Embryonic facial prominence (tissue), 1 donor: ENCODE data around the gene CYB5RL.
A peak's percentile ranks its signal among the peaks of the same experiment; 100 is the strongest.
"Not testable (repeated sequence)": the region's sequence is repeated elsewhere in the genome, so short reads cannot be mapped to it uniquely, and the experiment has no call there.

Experiments used
- DNase-seq: peaks from one replicate; pipeline ENCODE4 v3.0.0-alpha.2; 2016; ENCODE audit errors: extremely low spot score

Gene CYB5RL

GRCh38 chr1:54199765-54200518 is at the start of gene CYB5RL, which contains the start of gene MRPL37:
TSS of gene CYB5RL (minus strand) at chr1:54200030. CDS start at chr1:54195616, 4,414 bp downstream.
TSS of gene MRPL37 (plus strand) at chr1:54200167. CDS start at chr1:54200244, 77 bp downstream.
- DNase-seq: peak; percentile 89

- no peak for DNase-seq
Observed at GRCh38 chr1:54248966-54249365, 49.1 kb upstream of the CYB5RL start.

- no peak for DNase-seq
Observed at GRCh38 chr1:54247863-54248515, 48.2 kb upstream of the CYB5RL start.

- DNase-seq: no peak
Observed at GRCh38 chr1:54246116-54246721, 46.4 kb upstream of the CYB5RL start.

- no peak for DNase-seq
Observed at GRCh38 chr1:54245501-54245900, 45.7 kb upstream of the CYB5RL start.

GRCh38 chr1:54244655-54245054 is 44.8 kb upstream of the CYB5RL start:
- DNase-seq: no peak

GRCh38 chr1:54243022-54243421 is 43.2 kb upstream of the CYB5RL start:
- DNase-seq: no peak

- DNase-seq: no peak
Observed at GRCh38 chr1:54241364-54241763, 41.5 kb upstream of the CYB5RL start.

GRCh38 chr1:54240741-54241335 is 41.0 kb upstream of the CYB5RL start:
- DNase-seq: no peak

GRCh38 chr1:54239631-54240031 is 39.8 kb upstream of the CYB5RL start:
- no peak for DNase-seq

GRCh38 chr1:54239035-54239383 is 39.2 kb upstream of the CYB5RL start:
- DNase-seq: no peak

GRCh38 chr1:54238353-54239034 is 38.7 kb upstream of the CYB5RL start:
- no peak for DNase-seq

- DNase-seq: no peak
Observed at GRCh38 chr1:54237586-54237985, 37.8 kb upstream of the CYB5RL start.

GRCh38 chr1:54234284-54234683 is 34.5 kb upstream of the CYB5RL start:
- DNase-seq: no peak

- not testable (repeated sequence) for DNase-seq
Observed at GRCh38 chr1:54233196-54233595, 33.4 kb upstream of the CYB5RL start.

- no peak for DNase-seq
Observed at GRCh38 chr1:54230507-54231339, 30.9 kb upstream of the CYB5RL start.

- no peak for DNase-seq
Observed at GRCh38 chr1:54229281-54229891, 29.6 kb upstream of the CYB5RL start.

GRCh38 chr1:54228638-54229079 is 28.8 kb upstream of the CYB5RL start:
- DNase-seq: no peak

GRCh38 chr1:54227891-54228310 is 28.1 kb upstream of the CYB5RL start:
- DNase-seq: no peak

GRCh38 chr1:54227091-54227602 is 27.3 kb upstream of the CYB5RL start:
- DNase-seq: no peak
